CD4-positive, alpha-beta T cell treated with Interleukin-15 for 1 hour (primary cell): ENCODE data around the gene ARHGAP6.
"Not testable (repeated sequence)": the region's sequence is repeated elsewhere in the genome, so short reads cannot be mapped to it uniquely, and the experiment has no call there.

ENCODE experiments used
- DNase-seq: peaks from one replicate; pipeline ENCODE4 v3.0.0-alpha.2; 2020

ARHGAP6 gene

GRCh38 chrX:11381464-11381863 lies 284.3 kb downstream of the ARHGAP6 start:
- peak; percentile 22 for DNase-seq

- DNase-seq = no peak
These were observed 285.4 kb downstream of the ARHGAP6 start for GRCh38 chrX:11380187-11380844.

- DNase-seq = no peak
These were observed 289.6 kb downstream of the ARHGAP6 start for GRCh38 chrX:11376163-11376562.

GRCh38 chrX:11375614-11376119 lies 290.1 kb downstream of the ARHGAP6 start:
- no peak for DNase-seq

GRCh38 chrX:11374570-11374969 lies 291.1 kb downstream of the ARHGAP6 start:
- no peak for DNase-seq

GRCh38 chrX:11371106-11371505 lies 294.6 kb downstream of the ARHGAP6 start:
- DNase-seq = no peak

- no peak for DNase-seq
These were observed 297.9 kb downstream of the ARHGAP6 start for GRCh38 chrX:11367609-11368430.

- no peak for DNase-seq
These were observed 298.6 kb downstream of the ARHGAP6 start for GRCh38 chrX:11366998-11367595.

GRCh38 chrX:11365426-11365825 lies 300.3 kb downstream of the ARHGAP6 start:
- DNase-seq = no peak

GRCh38 chrX:11364835-11365234 lies 300.9 kb downstream of the ARHGAP6 start:
- no peak for DNase-seq

- not testable (repeated sequence) for DNase-seq
These were observed 301.9 kb downstream of the ARHGAP6 start for GRCh38 chrX:11363825-11364224.

GRCh38 chrX:11363069-11363594 lies 302.6 kb downstream of the ARHGAP6 start:
- DNase-seq = peak; percentile 57

- DNase-seq = not testable (repeated sequence)
These were observed 304.1 kb downstream of the ARHGAP6 start for GRCh38 chrX:11361666-11362065.

- DNase-seq = not testable (repeated sequence)
These were observed 309.8 kb downstream of the ARHGAP6 start for GRCh38 chrX:11355944-11356343.

- no peak for DNase-seq
These were observed 310.3 kb downstream of the ARHGAP6 start for GRCh38 chrX:11355259-11355909.

- no peak for DNase-seq
These were observed 313.4 kb downstream of the ARHGAP6 start for GRCh38 chrX:11352296-11352741.

- DNase-seq = no peak
These were observed 314.1 kb downstream of the ARHGAP6 start for GRCh38 chrX:11351375-11352295.

- DNase-seq = no peak
These were observed 315.9 kb downstream of the ARHGAP6 start for GRCh38 chrX:11349661-11350337.

GRCh38 chrX:11349020-11349419 lies 316.7 kb downstream of the ARHGAP6 start:
- no peak for DNase-seq

- no peak for DNase-seq
These were observed 318.4 kb downstream of the ARHGAP6 start for GRCh38 chrX:11347300-11347699.

GRCh38 chrX:11346121-11346682 lies 319.5 kb downstream of the ARHGAP6 start:
- no peak for DNase-seq
